GM19328 (cell line): ENCODE measurements around the gene INSIG1.

Experiments
- ATAC-seq: cut with Tn5 transposase; IDR thresholded peaks from one replicate; pipeline ENCODE4 v1.9.1; 2021; ENCODE audit warnings: mild to moderate bottlenecking, moderate library complexity; ENCODE audit not compliant: unreplicated experiment

INSIG1 gene

DNA sequence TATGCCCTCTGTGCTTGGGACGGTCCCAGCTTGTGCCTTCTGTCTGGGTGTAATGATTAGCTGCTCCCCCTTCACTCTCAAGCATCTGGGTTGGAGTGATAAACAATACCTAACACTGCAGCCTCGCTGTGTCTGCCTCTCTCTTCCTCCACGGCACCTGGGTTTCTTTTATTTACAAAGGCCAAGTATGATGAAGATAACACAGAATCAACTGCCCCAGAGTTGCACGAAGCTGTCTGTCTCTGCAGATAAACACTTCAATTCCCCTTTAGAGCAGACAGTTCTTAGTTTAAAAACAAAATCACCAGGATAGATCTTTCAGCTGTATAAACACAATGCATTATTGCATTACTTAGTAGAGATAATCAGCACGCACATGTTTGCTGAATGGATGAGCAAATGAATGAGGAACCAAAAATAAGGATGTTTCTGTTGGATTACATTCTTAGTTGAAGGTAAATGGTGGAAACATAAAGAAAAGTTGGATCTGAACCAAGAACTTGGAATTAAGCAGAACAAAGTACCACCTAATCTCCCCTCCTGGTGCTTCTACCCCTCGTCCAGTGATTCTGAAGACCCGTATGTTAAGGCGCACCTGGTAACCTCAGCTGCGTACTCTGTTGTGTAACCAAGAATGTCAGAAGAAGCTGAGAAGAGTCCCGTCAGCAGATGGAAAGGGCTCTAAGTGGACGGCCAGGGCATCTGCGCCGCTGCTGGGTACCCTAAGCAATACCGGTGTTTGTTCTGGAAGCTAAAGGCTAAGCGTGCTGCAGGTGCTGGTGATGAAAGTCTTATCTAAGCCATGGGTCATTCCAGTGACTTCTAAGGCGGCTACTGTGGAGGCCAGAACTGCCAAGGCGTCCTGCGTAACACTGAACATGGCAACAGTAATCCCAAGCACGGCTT, 26.6 kb downstream of the INSIG1 start:
- no peak for ATAC-seq

DNA sequence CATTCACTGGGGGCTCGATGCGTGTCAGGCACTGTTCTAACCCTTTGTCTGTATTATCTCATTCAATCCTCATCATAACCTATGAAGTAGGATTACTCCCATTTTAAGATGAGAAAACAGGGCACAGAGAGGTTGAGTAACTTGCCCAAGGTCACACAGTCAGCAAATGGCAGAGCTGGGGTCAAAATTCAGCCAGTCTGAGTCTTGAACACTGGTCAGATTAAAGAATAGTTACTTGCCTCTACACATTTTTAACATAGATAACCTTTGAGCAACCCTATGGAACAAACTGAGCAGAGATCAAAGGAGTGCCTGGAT, 27.2 kb downstream of the INSIG1 start:
- no peak for ATAC-seq

DNA sequence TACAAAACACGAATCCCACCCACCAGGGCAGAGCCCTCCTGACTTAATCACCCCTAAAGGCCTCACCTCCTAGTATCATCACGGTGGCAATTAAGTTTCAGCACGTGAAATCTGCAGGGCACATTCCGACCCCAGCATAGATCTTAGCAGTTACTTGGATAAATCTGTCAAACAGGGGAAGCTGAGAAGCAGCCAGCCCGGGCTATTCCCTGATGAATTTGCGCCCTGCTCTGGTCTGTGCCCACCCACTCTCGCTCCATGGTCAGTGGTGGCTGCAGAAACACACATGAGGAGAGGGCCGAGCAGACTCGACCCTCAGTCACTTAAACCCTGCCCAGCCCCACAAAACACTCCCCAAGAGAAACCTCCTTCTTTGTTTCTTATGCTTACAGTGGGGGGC, 28.7 kb downstream of the INSIG1 start:
- no peak for ATAC-seq

DNA sequence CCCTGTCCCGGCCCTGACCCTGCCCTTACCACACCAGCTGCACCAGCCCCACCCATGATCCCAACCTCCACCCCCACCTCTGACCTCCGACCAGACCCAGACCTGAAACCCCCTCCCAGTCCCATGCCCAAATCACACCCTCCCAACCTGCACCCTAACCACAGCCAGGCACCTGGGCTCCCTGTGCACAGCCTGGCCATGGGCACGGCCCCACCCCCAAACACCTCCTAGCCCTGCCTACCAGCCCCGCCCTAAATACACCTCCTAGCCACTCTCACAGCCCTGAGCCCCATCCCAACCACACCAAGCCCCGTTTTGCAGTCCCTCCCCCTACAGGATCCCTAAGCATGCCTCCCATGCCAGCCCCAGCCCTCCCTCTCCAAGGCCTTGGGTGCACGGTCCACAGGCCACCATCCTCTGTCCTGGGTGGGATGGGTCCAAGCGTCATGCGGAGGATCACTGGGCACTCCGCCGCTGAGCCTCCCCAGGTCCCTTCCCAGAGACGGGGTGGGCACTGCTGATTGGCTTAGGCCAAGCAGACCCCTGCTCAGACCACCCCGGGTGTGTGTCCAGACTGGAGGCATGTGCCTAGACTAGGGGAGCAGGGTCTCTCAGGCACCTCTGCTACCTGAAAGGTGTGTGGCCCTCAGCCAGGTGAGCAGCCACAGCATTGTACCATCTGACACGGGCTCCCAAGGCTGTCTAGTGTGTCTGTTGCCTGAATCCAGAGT, 30.1 kb downstream of the INSIG1 start:
- no peak for ATAC-seq

DNA sequence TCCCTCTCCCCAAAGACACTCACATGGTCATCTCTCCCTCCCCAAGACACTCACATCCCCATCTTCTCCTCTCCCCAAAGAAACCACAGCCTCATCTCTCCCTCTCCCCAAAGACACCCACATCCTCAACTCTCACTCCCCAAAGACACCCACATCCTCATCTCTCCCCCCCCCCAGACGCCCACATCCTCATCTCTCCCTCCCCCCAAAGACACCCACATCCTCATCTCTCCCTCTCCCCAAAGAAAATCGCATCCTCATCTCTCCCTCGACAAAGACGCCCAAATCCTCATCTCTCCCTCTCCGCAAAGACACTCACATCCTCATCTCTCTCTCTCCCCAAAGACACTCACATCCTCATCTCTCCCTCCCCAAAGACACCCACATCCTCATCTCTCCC, 31.5 kb downstream of the INSIG1 start:
- ATAC-seq = no peak

DNA sequence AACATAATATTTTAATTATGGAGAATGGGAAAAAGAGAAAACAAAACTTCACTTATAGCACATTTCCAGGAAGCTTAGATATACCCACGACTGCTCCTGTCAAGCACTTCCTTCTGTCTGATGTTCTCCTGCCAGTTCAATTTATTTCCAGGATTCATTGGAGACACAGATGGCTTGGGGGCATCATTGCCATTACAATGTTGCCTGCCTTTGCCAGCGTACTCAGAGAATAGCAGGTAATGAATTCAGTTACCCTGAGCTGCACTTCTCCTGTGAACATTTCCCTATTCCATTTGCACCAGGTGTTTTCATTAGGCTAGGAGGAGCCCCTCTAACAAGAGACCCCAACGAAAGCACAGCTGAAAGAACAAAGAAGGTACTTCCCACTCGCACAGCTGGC, 33.7 kb downstream of the INSIG1 start:
- no peak for ATAC-seq

DNA sequence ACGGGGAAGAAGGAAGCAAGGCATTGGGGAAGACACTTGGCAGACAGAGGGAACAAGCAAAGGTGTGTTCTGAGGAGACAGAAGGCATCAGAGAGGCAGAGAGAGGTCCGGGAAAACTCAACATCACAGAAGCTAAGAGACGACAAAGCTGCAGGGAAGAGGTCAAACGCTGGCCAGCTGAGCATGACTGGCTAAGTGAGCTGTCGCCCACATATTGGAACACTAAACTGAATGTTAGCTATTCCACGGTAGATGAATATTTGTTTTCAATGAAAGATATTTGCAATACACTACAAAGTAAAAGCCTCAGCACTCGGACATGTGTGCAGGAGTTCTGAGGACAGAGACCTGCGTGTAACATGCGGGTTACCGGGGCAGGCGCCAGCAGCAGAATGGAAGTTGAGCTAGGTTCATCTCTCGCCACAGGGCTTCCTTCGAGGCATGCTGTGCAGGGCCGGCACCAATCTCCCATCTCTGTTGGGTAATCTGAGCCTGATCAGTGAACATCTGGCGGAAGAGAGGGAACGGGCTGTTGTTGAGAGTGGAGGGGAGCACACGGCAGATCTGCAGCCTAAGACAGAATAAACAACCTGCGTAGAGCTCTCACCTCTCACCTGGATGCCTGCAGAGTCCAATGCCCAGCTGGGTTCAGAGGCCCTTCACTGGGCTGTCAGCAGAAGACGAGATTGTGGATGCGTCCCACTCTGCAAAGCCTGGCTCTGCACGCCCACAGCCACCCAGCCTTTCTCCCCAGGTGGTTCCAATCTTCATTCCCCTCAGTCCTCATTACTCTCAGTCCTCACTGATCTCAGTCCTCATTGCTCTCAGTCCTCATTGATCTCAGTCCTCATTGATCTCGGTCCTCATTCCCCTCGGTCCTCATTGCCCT, 35.9 kb downstream of the INSIG1 start:
- ATAC-seq = no peak

DNA sequence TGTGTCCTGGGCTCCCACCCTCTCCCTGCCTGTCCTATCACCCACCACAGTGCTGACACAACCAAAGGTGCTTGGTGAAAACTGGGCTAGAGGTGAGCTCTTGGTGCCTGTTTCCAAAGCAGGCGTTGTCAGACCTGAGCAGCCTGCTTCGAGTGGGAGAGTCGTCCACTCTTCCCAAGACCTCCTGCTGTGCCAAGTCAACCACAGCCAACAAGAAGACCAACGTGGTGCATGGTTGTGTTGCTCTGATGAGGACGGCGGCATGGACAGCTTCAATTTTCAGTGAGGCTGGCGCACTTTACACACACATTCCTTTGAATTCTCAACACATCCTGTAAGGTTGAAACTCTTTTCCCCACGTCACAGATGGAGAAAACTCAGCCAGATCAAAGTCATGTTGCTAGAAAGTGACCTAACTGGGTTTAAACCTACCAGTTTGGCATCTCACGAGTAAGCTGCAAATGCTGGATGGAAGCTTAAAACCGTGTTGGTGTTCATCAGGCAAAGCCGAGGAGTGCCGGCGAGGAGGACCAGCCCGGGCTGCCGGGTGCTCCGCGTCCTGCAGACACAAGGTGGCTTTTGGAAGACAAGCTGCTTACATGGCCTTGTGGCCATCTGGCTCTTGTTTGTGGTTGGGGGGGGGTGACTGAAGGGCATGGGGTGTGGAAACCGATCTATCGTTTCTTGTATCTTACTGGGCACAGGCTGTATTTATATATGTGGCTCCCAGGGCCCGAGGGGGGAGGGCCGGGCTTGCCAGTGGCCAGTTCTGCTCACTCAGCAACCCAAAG, 39.3 kb downstream of the INSIG1 start:
- no peak for ATAC-seq

DNA sequence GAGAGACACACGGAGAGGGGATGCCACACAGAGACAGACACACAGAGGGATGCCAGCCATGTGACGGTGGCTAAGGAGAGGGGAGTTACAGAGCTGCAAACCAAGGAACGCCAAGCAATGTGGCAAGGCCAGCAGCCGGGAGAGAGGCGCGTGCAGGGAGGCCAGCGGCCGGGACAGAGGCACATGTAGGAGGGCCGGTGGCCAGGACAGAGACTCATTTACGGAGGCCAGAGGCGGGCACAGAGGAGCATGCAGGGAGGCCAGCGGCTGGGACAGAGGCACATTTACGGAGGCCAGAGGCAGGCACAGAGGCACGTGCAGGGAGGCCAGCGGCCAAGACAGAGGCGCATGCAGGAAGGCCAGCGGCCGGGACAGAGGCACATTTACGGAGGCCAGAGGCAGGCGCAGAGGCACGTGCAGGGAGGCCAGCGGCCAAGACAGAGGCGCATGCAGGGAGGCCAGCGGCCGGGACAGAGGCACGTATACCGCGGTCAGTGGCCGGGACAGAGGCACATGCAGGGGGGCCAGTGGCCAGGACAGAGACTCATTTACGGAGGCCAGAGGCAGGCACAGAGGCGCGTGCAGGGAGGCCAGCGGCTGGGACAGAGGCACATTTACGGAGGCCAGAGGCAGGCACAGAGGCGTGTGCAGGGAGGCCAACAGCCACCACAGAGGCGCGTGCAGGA, 40.4 kb downstream of the INSIG1 start:
- no peak for ATAC-seq

DNA sequence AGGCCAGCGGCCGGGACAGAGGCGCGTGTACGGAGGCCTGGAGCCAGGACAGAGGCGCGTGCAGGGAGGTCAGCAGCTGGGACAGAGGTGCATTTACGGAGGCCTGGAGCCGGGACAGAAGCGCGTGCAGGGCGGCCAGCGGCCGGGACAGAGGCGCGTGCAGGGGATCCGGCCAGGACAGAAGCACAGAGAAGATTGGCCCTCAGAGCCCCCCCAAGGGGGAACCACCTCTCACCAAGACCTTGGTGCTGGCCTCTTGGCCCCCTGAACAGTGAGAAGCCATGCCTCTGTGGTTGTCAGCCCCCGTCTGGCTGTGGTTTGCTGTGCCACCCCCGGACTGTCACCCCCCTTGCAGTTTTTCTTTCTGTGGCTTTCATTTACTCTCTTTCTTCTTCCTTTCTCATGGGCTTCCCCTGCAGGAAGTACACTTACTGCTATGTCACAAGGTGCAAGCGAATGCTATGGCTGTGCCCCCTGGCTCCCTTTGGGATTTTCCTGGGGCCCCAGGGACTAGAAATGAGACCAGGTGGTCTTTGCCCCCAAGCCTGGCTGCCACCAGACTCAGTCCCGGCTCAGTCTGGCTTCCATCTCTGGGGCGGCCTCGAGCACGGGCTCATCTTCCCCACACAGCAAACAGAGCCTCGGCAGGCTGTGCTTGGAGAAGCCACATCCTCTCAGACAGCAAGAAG, 41.1 kb downstream of the INSIG1 start:
- peak; percentile 55 for ATAC-seq

DNA sequence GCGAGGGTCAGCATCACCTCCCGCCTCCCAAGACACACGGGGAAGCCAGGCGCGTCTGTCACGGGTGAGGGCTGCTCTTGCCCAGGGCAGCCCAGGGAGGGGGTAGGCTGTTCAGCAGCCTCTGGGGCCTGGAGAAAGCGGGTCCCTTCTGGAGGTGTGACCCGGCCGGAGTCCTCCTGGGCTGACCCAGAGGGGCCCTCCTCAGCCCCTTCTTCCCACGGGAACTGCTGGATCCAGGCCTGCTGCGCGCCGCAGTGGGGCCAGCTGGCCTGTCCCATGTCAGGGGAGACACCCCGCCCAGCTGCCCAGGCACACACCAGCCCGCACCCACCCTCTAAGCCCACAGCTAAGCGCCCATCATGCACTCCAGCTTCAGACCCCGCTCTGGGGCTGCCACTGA, 41.8 kb downstream of the INSIG1 start:
- ATAC-seq = no peak

DNA sequence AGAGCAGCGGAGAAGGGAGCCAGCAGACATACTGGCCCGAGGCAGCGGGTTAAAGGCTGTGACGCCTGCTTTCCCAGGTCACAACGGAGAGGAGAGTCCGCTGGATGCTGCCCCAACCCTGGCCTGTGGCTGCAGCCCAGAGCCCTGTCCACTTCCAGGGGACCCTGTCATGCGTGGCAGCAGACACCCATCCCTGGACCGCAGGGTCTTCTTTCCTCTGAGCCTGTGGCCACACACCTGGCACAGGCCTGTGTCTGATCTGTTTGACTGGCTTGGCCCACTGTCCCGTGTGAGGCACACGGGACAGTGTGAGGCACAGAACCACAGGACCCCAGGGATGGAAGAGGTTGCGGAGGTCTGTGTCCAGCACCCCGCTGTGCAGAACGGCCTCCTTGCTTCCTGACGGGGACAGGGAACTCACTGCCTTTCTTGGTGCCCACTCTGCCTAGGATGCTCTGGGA, 42.4 kb downstream of the INSIG1 start:
- ATAC-seq = no peak

DNA sequence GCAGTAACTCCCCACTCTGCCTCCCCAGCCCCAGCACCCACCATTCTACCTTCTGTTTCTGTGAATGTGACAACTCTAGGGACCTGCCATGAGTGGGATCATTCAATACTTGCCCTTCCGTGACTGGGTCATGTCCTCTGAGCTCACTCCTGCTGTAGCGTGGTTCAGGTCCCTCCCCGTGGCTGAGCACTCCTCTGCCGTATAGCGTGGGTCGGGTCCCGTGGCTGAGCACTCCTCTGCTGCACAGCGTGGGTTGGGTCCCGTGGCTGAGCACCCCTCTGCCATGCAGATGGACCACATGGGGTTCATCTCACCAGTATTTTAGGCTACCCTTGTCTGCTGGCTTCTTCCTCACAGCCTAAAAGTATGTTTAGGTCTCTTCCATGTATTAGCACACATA, 43.0 kb downstream of the INSIG1 start:
- no peak for ATAC-seq

DNA sequence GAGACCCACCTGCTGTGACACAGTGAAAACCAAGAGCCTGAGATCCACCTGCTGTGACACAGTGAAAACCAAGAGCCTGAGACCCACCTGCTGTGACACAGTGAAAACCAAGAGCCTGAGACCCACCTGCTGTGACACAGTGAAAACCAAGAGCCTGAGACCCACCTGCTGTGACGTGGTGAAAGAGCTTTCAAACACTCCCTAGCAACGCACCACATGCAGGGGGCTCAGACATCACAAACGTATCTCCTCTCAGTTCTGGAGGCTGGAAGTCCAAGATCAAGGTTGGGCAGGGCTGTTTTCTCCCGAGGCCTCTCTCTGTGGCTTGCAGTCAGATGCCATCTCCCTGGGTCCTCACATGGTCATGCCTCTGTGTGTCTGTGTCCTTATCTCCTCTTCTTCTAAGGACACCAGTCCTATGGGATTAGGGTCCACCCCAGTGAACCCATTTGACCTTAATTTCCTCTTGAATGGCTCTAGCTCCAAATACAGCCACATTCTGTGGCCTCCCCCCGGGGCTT, 43.8 kb downstream of the INSIG1 start:
- ATAC-seq = no peak

DNA sequence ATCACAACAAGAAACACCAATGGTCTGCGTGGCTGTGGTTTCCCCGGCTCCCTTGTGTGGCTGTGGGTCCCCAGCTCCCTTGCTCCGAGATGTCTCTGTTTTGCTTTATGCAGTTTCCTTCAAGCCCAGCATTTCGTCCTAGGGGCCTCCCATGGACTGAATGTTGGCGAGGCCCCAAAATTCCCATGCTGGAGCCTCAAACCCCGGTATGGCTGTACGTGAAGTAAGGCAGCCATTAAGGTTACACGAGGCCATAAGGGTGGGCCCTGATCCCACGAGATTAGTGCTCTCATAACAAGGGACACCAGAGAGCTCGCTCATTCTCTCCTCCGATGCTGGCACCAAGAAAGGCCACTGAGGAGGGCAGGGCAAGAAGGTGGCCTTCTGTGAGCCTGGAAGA, 44.6 kb downstream of the INSIG1 start:
- ATAC-seq = no peak

DNA sequence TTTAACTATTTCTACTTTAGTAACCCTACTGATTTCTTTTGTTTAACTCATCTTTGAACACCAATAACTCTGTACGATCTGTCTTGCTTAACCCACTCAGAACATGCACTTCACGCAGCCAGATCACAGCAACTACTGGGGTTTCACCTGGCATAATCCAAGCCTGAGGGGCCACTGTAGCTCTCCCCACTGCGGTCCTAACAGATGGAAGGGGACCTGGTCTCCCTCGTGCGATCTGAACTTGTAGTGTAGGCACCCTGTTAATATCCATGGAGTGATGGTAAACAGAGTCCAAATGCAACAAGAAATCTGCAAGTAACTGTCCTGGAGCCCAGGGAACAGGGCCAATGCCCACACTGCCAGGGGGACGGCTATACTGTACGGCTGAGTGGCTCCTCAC, 45.5 kb downstream of the INSIG1 start:
- no peak for ATAC-seq

DNA sequence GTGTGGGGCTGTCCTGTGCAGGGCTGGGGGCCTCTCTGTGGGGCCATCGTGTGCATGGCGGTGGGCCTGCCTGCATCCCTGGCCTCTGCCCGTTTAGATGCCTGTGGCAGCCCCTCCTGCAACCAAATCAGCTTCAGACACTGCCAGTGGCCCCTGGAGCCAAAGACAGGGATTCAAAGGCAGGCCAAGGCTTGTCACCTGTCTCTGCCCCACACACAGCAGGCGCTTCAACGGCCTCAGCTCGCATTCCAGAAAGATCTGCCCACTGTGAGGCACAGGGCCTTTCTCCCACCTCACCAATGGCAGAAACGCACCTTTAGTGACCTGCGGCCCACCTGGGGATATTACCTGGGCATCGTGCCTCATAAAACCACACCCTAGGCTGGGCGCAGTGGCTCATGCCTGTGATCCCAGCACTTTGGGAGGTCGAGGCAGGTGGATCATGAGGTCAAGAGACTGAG, 46.0 kb downstream of the INSIG1 start:
- ATAC-seq = no peak

DNA sequence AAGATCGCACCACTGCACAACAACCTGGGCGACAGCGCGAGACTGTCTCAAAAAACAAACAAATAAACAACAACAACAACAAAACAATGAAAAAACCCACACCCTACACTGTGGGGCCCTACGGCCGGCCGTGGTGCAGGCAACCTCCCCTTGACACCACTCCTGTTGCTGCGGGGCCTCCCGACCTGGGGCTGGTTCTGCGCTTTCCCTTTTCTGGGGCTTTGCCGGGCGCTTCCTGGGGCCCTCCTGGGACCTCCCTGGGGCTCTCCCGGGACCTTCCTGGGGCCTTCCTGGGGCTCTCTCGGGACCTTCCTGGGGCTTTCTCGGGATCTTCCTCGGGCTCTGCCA, 46.6 kb downstream of the INSIG1 start:
- ATAC-seq = peak; percentile 16
